RWPE1 (cell line): ENCODE data around the gene TPX2.
A peak's percentile ranks its signal among the peaks of the same experiment; 100 is the strongest.

ENCODE experiments used
- CTCF ChIA-PET: fragments of 350-600 bp; sonication (Branson Sonifier 250); formaldehyde crosslinking; extraction: SDS; loops from one replicate; lab custom pipeline; 2021; lab: Yijun Ruan, JAX
- POLR2A ChIA-PET: fragments of 400-600 bp; formaldehyde crosslinking; extraction: SDS; loops from one replicate; lab custom pipeline; 2020; ENCODE audit warnings: antibody characterized with exemption; ENCODE audit not compliant: low non-redundant PET; lab: Yijun Ruan, JAX
- DNase-seq: peaks from one replicate; pipeline ENCODE4 v3.0.0; 2012; ENCODE audit warnings: low spot score
- H3K27ac ChIP-seq: fragments of 450-650 bp; 2 replicates; pipeline ENCODE4 v1.5.1; 2017
- CTCF ChIP-seq: fragments of 450-650 bp; conservative IDR thresholded peaks from 2 replicates; pipeline ENCODE4 v1.5.1; 2017; ENCODE audit warnings: low read depth, mild to moderate bottlenecking

Gene TPX2

DNA sequence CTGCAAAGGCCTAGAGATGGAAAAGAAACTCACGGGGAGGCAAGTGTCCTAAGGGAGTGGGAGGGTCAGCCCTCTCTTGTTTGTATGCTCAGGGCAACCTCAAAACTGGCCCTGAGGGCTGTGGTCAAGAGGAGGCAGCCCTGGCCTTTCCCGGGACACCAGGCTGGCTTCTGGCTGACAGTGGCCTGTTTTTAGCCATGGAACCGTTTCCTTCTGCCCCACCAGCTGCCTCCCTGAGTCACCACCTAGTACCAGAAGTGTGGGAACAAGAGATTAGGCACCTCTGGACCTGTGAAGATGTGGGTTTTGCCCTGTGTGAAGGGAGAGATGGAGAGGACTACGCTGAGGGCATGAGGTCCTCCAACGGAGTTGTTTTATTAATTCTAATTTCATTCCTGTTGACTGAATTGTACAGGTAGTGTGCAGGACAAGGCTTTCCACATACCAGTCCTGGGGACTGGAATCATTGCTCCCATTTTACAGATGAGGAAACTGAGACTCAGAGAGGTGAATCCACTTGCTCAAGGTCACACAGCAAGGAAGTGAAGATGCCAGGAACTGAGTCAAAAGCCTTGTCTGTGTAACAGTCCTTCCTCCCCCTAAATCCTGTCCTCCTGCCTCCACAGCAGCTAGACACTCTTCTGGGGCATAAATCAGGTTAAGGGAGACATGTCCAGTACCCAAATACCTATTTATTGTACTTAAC, 100.8 kb downstream of the TPX2 start:
- POLR2A ChIA-PET, result no interaction called here
- CTCF ChIA-PET, result interaction anchor here (0.6 to 3.8 kb wide), 3 partner anchors 9 to 17 kb away, joined by 3 to 16 read pairs (median 4); no protein-coding TSS in a partner anchor
- no peak for TF ChIP-seq CTCF
- no peak overlapping the region for H3K27ac ChIP-seq
- no peak for DNase-seq

- TF ChIP-seq CTCF, result no peak
- no peak for DNase-seq
- POLR2A ChIA-PET, result no interaction called here
- H3K27ac ChIP-seq, result peak overlapping the region; percentile 46
- CTCF ChIA-PET, result interaction anchor here (0.7 to 3.8 kb wide), 4 partner anchors 11 to 327 kb away, joined by 3 to 16 read pairs (median 5); partner anchors contain the start of gene HM13
Observed at GRCh38 chr20:31840906-31841816, 102.1 kb downstream of the TPX2 start.

- ChIA-PET POLR2A (no interaction called here), CTCF (interaction anchor here (0.7 to 3.8 kb wide), 3 partner anchors 10 to 18 kb away, joined by 3 to 16 read pairs (median 7); no protein-coding TSS in a partner anchor)
- DNase-seq, result peak; percentile 45
Observed at GRCh38 chr20:31841928-31842327, 102.8 kb downstream of the TPX2 start.

DNA sequence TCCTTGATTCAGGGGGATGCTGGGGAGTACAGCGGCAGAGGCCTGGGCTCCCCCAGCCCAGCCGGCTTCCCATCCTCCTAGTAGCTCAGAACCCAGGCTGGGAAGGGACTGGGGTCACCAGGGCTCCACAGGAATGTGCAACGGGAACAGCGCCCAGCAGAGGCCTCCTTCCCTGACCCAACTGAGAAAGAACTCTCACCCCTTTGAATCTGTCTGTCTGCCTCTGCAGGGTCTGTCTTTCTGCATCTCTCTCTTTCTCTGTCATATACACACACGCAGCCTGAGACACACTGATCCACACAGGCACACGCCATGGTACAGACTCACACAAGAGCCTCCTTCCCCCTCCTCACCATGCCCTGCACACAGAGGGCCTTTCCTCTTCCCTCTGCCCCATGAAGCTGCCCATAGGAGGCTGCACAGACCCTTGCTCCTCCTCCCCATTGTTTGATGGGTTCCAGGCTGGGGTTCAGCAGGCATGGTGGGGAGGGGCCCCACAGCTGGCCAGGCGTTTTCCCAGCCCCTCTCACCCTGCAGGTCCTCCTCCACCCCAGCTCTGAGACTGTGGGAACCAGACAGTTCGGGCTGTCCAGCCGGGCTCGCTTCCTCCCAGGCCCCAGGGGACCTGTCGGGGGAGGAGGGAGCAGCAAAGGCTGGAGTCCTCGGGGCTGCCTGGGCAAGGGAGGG, 103.5 kb downstream of the TPX2 start:
- ChIA-PET POLR2A (no interaction called here), CTCF (interaction anchor here (1.3 to 3.8 kb wide), 3 partner anchors 10 to 20 kb away, joined by 3 to 16 read pairs (median 4); no protein-coding TSS in a partner anchor)
- peak overlapping the region; percentile 46 for H3K27ac ChIP-seq
- DNase-seq, result no peak
- TF ChIP-seq CTCF, result no peak

More at GRCh38 chr20:31841928-31842327, 102.8 kb downstream of the TPX2 start:
- H3K27ac ChIP-seq, result peak overlapping the region; percentile 46
- TF ChIP-seq CTCF, result no peak

DNA sequence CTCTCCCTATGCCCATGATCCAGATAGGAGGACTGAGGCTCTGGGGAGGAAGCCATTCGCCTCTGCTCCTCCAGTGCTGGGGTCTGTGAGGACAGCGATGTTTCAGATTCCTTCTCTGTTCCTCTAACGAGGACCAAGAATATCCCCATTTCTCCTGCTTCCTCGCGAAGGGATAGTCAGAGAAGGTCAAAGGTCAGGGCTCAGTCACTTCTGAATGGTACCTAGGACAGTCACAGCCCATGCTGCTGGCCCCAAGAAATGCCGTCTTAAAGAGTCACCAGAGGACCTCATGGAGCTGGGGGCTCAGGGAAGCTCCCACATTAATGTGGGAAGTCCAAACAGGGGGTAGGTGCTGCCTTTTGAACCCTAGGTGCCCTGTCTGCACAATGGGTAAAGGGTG, 104.2 kb downstream of the TPX2 start:
- ChIA-PET POLR2A (no interaction called here), CTCF (interaction anchor here (0.5 to 1.4 kb wide), 3 partner anchors 11 to 37 kb away, joined by 3 to 4 read pairs (median 3); no protein-coding TSS in a partner anchor)

More for the DNA sequence above, 104.2 kb downstream of the TPX2 start:
- no peak overlapping the region for H3K27ac ChIP-seq
- no peak for TF ChIP-seq CTCF
- DNase-seq, result no peak
